Activated CD4-positive, alpha-beta T cell treated with anti-CD3 and anti-CD28 coated beads, Interleukin-2, Interleukin-6, amounts not matched to agents 100 ng/mL and 50 ng/mL, durations not matched to agents 16 hours and 8 hours (primary cell): ENCODE data around the gene FGF23.

Experiments used
- DNase-seq: peaks from one replicate; pipeline ENCODE4 v3.0.0-alpha.2; 2020

Gene FGF23

DNA sequence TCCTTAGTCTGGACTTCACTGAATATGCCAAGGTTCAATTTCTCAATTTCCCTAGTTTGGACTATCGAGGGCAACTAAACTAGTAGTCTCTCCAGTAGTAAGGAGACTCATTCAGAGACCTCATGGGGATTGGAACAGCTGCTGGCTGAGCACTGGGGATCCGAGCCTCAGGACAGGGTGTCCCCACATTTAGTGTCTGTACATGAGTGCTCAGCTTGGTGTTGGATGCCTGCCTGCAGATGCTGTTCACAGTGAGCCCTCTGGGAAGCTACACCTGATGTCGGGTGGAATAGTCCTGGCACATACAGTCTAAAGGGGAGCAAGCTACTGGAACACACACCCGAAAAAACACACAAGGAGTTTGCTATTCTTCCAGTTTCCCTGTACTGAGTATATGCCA lies 820 bp upstream of the FGF23 start:
- no peak for DNase-seq

DNA sequence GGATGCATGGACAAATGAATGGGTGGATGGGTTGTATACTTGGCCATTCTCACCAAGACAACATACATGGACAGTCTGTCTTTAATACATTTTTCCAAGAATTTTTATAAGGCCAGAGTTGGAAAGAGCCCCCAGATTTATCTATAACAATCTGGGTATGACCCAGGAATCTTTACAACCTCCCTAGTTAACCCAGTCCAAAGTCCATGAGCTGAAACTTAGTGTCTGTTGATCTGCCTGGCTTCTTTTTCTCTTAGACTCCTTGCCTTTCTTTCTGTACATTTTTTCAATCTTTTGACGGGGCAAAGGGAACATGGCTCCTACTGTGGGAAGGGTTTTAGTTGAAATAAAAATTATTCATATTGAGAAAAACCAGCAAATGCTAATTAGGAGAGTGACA lies 740 bp downstream of the FGF23 start:
- DNase-seq, result no peak

DNA sequence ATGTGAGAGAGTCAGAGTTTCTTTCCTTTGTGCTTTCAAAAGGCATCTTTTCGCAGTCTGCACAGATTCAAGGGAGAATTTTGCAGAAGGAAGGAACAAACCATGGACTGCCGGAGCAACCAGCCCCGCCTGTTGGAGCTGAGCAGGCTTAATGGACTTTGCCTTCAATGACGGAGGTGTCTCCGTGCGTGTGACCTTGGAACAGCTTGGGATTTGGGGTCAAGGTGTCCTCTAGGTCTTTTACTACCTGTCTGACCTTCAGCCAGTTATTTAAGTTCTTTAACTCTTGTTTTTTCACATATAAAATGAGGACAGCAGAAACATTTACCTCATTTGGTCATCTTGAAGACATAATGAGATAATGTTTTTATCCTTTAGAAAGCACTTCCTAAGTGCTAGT lies 4.1 kb downstream of the FGF23 start:
- no peak for DNase-seq

DNA sequence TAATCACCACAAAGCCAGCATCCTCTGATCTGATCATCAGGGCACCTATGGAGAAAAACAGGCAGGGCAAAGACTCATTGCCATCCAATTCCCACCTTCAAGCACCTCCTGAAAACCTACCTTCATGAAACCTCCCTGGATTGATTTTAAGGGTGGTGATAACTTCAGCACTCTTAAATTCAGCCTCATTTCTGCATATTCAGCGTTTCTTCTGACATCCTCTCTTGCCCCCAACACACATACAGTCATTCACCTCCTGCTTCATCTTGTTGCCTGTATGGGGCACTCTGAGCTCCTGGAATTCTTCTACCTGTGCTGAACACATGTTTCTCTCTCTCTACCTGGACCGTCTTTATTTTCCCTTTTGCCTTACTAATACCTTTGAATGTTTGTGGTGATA lies 6.9 kb downstream of the FGF23 start:
- DNase-seq, result no peak

DNA sequence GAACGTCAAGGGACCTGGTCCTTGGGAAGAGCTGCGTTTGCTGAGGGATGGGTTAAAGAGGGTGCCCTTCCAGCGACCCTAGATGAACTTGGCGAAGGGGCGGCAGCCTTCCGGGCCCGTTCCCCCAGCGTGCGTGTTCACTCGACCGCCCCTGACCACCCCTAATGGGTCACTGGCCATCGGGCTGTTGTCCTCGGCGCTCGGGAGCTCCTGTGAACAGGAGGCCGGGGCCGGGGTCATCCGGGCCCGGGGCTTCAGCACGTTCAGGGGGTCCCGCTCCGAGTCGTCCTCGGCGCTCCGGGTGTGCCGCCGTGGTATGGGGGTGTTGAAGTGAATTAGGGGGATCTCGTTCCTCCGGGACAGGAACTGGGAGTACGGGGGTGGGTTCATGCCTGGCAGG lies 9.2 kb downstream of the FGF23 start:
- no peak for DNase-seq

DNA sequence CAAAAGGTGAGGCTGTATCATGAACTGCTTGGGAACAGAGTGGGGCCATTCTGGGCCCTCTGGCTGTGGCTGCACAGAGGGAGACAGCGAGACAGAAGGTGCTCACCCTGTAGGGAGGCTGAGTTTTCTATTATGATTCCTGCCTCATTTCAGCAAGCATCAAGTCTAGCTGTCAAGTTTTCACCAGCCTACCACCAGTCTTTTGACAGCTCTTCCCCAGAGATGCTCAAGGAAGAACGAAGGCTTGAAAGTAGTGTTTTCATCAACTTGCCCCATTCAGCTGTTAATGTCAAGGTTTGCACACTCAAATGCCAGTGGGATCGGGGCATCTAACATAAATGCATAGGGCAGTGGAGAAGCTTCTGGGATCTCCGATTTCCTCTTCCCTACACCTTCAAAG lies 10.0 kb downstream of the FGF23 start:
- no peak for DNase-seq

DNA sequence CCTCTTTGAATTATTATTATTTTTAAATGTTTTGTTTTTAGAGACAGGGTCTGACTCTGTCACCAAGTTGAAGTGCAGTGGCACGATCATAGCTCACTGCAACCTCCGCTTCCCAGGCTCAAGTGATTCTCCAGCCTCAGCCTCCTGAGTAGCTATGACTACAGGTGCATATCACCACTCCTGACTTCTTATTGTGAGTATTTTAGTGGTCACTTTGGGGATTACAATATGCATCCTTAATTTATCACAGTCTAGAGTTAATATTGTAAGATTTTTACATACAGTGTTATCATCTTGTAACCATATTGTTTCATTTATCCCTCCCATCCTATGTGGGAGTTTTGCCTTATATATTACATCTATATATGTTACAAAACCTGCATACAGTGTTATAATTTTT lies 13.4 kb downstream of the FGF23 start:
- DNase-seq, result no peak

DNA sequence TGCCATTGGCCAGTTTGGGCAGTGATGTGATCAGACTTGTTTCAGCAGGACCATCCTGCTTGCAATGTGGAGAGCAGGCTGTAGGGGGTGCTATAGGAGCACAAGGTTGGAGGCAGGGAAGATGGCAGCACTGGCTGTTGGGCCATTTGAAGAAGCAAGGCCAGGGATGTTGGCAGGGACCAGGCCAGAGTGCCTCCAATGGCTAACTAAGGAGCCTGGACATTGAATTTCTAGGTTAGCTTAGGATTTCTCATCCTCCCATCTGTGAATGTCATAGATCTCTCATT lies 23.5 kb downstream of the FGF23 start:
- peak; percentile 68 for DNase-seq

DNA sequence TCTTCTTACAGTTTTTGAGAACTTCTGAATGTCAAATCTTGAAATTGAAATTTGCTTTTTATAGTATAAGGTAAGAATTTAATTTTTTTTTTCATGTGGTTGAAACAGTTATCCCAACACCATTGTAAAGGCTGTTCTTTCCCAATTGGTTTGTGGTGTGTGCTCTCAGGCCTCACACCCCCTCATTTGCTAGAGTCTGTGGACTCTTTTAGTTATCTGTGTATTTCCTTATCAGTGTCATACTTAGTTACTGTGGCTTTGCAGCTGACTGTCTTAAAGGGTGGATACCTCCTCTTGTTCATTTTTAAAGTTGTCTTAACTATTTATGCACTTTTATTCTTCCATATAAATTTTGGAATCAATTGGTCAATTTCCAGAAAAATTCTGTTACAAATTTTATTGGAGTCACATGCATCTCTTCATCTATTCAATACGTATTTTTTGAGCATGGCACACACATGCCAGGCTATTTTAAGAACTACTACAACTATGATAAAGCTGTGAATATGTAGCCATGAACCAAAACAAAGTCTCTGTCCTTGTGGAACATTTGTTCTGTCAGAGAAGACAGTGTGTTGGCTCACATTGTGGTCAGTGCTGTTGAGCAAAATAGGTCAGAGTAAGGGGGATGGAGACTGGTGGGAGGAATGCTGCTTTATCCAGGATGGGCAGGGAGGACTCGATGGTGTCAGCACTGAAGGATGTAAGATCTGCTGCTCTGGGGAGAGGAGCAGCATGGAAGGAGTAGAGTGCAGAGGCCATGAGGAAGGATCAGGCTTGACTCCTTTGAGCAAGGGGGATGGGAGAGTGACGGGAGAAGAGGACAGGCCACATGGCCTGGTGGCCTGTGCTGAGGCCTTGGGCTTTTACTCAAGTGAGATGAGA lies 24.1 kb downstream of the FGF23 start:
- no peak for DNase-seq

DNA sequence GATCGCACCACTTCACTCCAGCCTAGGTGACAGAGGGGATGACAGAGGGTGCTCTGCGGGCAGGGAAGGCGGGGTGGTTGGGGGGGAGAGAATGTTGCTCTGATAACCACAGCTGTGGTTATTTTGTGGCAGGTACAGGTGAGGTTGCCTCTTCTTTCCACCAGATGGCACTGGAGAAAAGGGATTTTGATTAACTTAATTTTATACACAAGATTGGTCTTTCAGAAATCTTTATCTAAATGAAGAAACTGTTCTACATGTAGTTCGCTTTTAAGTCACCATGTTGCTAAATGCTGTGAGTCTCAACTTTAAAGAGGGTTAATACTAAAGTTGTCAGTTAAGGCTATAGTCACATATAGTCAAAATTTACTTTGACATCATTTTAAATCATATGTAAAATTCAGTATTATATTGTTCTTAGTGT lies 25.7 kb downstream of the FGF23 start:
- DNase-seq, result peak; percentile 33

DNA sequence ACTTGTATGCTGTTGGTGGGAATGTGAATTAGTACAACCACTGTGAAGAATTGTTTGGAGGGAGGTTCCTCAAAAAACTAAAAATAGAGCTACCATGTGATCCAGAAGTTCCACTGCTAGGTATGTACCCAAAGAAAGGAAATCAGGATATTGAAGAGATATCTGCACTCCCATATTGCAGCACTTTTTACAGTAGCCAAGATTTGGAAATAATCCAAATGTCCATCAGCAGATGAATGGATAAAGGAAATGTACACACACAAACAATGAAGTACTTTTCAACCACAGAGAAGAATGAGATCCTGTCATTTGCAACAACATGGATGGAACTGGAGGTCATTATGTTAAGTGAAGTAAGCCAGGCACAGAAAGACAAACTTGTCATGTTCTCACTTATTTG lies 32.6 kb downstream of the FGF23 start:
- DNase-seq, result no peak

DNA sequence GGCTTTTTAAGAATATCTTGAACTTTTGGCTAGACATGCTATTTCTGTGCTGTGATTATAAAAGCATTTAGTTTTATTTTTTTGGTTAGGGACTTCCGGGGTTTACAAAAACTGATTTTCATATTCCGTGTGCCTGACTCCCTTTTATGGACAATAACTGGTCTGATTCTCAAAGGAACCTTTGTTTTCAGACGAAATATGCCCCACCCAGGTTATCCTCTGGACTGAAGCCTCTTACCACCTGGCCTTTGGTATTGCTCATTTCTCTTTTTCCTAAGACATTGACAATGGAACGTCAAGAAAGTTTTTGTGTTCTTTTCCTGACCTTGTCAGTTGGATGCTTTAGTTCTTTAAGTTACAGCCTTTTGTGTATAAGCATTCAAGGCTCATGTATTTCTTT lies 47.7 kb downstream of the FGF23 start:
- no peak for DNase-seq

DNA sequence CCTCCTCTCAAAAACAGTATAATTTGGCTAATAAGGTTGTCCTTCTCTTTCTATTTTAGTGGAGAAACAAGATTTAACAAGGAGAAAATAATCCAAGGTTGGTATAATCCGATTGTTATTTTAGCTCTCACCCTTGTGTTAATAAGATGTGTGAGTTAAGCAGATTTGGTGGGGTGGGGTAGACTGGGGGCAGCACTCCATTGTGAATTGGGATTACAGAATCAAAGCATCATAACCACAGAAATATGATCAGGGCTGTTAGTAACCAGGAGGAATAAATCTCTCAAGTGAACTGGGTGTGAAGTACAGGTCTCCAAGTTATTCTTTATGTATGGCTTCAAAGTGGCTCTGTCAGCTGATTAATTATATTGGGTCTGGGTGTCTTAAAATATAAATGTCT lies 48.3 kb downstream of the FGF23 start:
- no peak for DNase-seq

DNA sequence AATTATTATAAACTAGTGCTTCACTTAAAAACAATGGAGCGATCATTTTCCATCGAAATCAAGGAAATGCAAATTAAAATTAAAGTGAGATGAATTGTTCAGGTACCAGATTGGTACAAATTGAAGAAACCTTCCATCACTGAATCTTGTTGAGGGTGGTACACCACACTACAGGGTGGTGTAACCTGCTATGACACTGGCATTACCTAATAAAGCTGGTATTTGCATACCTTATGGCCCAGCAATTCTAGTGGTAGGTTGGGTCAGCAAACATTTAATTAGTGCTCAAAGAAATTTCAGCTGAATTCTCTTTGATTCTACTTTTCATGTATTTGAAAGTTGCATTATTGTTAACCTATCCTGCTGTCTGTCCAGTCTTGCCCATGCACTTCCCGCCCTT lies 49.3 kb downstream of the FGF23 start:
- no peak for DNase-seq

DNA sequence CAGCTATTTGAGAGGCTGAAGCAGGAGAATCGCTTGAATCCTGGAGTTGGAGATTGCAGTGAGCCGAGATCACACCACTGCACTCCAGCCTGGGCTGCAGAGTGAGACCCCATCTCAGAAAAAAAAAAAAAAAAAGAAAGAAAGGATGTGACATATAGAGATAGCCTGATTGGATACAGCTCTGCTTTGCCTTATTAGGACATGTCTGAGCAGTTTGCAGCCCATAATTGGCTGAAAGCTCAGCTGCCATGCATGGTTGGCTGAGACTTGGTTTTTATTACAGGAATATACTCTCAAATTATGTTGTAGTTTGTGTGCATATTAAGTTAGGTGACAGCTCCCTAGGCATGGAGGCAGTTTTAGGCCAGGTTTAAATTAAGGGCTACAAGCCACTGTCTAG lies 52.2 kb downstream of the FGF23 start:
- no peak for DNase-seq

DNA sequence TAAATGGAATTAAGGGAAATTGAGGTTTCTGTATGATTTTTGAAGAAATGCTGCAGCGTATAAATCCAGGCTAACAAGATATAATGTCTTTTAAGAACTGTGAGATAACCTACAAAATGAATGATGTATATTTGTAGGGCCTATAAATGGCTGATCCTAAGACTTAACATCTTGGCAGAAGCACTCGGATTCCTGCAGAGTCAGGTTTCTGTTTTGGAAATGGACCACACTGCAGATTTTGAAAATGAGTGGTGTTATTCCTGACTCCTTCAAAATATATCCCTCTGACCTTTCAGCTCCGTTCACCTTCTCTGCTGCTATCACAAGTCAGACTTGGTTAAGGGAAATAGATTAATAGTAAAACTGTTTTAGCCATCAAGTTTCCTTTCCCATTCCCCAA lies 53.5 kb downstream of the FGF23 start:
- DNase-seq, result no peak

DNA sequence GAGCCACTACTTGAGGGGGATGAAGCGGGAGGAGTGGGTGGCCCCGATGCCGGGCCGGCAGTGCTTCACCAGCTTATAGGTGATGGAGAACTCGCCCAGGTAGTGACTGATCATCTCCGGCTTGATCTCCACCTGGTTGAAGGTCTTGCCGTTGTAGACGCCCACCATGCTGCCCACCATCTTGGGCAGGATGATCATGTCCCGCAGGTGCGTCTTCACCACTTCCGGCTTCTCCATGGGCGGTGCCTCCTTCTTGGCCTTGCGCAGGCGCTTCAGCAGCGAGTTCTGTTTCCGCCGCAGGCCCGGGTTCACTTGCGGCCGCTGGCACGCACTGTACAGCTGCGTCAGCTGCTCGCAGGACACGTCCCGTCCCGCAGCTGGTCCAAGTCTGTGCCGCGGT lies 55.1 kb downstream of the FGF23 start:
- DNase-seq, result no peak

DNA sequence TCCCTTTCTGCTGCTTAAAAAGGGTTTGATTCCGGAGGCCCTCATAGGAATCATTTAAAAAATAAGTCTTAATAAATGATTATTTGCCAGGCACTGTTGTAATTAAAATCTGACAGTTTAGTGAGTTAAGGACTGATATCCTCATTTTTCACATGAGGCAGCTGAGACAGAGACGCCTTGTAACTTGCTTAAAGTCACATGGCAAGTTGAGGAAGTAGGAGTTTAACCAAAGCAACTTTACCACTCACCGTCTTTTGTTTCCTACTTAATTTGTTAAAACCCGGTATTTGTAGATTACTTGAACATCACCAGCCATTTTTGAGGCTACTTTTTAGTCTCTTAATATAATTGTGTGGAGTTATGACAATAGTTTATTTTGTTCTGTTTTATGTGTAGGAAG lies 56.1 kb downstream of the FGF23 start:
- no peak for DNase-seq

DNA sequence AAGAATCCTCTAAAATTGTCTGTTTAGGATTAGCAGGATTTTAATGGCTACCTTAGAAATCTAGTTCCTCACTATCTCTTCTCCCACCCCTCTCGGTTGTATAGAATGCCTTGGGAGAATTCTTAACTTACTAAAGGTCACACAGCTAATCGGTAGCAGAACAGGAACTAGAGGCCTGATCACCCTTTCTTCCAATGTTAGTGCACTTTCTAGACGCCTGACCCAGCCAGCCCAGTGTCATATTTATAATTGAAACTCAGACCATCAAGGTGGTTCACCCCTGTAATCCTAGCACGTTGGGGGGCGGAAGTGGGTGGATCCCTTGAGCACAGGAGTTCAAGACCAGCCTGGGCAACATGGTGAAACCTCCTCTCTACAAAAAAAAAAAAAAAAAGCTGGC lies 56.8 kb downstream of the FGF23 start:
- no peak for DNase-seq

DNA sequence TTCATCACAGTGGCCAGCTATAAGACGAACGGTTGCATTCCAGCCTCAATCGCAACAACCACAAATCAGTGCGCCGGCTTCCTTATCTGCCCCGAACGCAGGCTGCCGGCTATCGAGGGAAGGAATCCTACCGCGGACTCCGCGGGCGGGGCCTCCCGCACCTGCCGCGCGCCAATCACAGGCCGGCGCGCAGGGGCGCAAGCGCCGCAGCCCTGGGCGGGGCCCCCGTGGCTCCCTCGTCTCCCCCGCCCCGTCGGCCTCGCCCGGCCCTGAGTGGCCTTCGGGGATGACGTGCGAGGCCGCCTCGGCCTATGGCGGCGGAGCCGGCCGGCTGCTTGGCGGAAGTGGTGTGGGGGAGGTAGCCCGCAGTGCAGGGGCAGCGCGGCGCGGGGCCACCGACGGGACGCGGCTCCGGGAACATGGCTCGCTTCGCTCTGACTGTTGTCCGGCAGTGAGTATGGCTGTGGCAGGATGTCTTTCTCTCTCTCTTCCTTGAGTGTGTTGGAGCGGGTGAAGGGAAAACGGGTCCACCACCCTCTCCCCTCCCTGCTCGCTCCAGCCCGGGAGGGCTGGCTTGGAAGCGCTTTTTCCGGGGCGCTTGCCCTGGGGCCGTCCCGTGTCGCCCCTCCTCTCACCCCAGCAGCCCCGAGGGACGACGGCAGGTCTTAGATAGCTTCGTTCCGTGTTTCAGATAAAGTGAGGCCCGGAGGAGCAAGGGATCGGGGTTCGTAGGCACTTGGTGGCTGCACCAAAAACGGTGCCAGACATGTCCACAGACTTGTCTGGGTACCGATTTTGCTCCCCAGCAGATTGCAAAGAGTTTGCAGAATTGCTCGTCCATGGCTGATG lies 58.4 kb downstream of the FGF23 start, which contains the start of gene TIGAR:
Gene TIGAR (plus strand): TSS at position 361 of the 849 bp plus-strand sequence. CDS start 59 bp downstream, at position 420.
- peak; percentile 96 for DNase-seq

DNA sequence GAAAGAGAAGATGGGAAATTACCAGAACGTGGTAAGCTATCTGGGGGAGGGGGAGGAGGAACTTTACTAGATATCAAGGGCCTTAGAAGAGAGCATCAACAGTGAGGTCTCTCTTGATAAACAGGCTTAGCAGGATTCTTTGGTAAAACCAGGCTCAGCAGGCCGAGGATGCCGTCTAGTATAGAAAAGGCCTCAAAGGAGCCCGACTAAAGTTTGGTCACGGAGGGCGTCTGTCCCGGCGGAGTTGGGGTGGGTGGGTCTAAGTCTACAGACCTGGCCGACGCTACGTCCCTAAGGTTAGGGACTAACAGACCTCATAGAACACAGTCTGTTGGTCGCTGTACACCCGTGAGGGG lies 59.0 kb downstream of the FGF23 start:
- DNase-seq, result no peak
